K562 (cell line): ENCODE measurements around the gene GATAD2B. TPM values are rescaled to one million over a fixed set of nuclear protein-coding genes. Genes with fewer than 3 reads are reported as not detected.

Experiments used
- polyA plus RNA-seq, 8 experiments: library from polyadenylated mRNA; depleted of rRNA in 4 of 8; stranded (reverse) in 5 of 8; unstranded in 3 of 8; fragments of >200 nt; fragmentation: Nextera tagmentation in 2 of 8; fragmentation: Illumina TruSeq in 1 of 8; extraction: Ambion mirVana in 2 of 8; extraction: Trizol in 1 of 8; gene quantifications; 2 replicates each; pipeline versions ENCODE4 v1.2.1 to v1.2.3, GENCODE V29; 2011 to 2014; ENCODE audit warnings: inconsistent platforms in 1 of 8, missing spikeins in 1 of 8
- total RNA-seq, 7 experiments: library from RNA; depleted of rRNA in 6 of 7; stranded (reverse); fragments of >200 nt in 6 of 7; fragmentation: Illumina TruSeq in 2 of 7; extraction: Trizol in 2 of 7; gene quantifications; 2 replicates each; pipeline versions ENCODE4 v1.2.1 to v1.2.3, GENCODE V29; 2011 to 2021; ENCODE audit warnings: low replicate concordance in 1 of 7
- TF ChIP-seq, protein P1 (sequence below): fragments of 450-650 bp; IDR thresholded peaks from 2 replicates; pipeline ENCODE4 v1.6.1; 2016; ENCODE audit warnings: mild to moderate bottlenecking, moderate library complexity
- TF ChIP-seq, protein P2 (sequence below): fragments of 450-650 bp; formaldehyde crosslinking; conservative IDR thresholded peaks from 2 replicates; pipeline ENCODE4 v1.4.0; 2022; ENCODE audit warnings: mild to moderate bottlenecking, missing genetic modification characterization
- TF ChIP-seq, protein P3 (sequence below): fragments of 450-650 bp; IDR thresholded peaks from 2 replicates; pipeline ENCODE4 v1.6.1; 2016; ENCODE audit warnings: low read depth

The GATAD2B gene
- total and polyA plus RNA-seq, 9 of the 15 experiments (the other 6 are each of a cell fraction or from before 2014, with no cell fraction given), result 1.5 to 40.2 (median 4.9) TPM

DNA sequence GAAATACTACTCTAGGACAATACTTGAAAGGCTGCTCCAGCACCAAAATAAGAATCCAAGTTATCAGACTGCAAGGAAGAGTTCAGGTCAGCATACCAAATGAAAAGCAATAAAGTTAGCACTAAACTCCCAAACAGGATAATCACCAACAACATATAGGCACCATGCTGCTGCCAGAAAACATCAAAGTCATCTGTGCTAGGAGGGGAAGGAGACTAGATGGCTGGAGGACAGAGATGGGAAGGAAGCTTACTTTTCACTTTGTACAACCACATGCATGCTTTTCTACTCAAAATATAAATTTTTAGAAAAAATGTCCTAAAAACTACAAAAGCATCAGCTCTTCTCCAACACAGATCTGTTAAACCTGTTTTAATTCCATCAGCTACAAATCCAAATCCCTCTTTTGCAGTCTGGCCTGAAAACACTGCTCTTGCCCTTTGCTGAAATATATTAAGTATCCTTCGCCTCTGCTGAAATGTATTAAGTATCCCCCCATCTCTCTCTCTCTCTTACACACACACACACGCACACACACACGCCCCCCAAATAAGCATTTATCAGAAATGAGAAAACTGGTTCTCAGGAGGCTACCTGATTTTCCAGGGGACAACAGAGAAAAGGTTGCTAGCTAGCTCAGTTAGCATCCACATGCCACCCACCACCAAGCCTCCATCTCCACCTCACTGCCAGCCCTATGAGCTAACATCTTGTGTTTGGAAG, 1.5 kb downstream of the GATAD2B start (continued):
- TF ChIP-seq, protein P1, sequence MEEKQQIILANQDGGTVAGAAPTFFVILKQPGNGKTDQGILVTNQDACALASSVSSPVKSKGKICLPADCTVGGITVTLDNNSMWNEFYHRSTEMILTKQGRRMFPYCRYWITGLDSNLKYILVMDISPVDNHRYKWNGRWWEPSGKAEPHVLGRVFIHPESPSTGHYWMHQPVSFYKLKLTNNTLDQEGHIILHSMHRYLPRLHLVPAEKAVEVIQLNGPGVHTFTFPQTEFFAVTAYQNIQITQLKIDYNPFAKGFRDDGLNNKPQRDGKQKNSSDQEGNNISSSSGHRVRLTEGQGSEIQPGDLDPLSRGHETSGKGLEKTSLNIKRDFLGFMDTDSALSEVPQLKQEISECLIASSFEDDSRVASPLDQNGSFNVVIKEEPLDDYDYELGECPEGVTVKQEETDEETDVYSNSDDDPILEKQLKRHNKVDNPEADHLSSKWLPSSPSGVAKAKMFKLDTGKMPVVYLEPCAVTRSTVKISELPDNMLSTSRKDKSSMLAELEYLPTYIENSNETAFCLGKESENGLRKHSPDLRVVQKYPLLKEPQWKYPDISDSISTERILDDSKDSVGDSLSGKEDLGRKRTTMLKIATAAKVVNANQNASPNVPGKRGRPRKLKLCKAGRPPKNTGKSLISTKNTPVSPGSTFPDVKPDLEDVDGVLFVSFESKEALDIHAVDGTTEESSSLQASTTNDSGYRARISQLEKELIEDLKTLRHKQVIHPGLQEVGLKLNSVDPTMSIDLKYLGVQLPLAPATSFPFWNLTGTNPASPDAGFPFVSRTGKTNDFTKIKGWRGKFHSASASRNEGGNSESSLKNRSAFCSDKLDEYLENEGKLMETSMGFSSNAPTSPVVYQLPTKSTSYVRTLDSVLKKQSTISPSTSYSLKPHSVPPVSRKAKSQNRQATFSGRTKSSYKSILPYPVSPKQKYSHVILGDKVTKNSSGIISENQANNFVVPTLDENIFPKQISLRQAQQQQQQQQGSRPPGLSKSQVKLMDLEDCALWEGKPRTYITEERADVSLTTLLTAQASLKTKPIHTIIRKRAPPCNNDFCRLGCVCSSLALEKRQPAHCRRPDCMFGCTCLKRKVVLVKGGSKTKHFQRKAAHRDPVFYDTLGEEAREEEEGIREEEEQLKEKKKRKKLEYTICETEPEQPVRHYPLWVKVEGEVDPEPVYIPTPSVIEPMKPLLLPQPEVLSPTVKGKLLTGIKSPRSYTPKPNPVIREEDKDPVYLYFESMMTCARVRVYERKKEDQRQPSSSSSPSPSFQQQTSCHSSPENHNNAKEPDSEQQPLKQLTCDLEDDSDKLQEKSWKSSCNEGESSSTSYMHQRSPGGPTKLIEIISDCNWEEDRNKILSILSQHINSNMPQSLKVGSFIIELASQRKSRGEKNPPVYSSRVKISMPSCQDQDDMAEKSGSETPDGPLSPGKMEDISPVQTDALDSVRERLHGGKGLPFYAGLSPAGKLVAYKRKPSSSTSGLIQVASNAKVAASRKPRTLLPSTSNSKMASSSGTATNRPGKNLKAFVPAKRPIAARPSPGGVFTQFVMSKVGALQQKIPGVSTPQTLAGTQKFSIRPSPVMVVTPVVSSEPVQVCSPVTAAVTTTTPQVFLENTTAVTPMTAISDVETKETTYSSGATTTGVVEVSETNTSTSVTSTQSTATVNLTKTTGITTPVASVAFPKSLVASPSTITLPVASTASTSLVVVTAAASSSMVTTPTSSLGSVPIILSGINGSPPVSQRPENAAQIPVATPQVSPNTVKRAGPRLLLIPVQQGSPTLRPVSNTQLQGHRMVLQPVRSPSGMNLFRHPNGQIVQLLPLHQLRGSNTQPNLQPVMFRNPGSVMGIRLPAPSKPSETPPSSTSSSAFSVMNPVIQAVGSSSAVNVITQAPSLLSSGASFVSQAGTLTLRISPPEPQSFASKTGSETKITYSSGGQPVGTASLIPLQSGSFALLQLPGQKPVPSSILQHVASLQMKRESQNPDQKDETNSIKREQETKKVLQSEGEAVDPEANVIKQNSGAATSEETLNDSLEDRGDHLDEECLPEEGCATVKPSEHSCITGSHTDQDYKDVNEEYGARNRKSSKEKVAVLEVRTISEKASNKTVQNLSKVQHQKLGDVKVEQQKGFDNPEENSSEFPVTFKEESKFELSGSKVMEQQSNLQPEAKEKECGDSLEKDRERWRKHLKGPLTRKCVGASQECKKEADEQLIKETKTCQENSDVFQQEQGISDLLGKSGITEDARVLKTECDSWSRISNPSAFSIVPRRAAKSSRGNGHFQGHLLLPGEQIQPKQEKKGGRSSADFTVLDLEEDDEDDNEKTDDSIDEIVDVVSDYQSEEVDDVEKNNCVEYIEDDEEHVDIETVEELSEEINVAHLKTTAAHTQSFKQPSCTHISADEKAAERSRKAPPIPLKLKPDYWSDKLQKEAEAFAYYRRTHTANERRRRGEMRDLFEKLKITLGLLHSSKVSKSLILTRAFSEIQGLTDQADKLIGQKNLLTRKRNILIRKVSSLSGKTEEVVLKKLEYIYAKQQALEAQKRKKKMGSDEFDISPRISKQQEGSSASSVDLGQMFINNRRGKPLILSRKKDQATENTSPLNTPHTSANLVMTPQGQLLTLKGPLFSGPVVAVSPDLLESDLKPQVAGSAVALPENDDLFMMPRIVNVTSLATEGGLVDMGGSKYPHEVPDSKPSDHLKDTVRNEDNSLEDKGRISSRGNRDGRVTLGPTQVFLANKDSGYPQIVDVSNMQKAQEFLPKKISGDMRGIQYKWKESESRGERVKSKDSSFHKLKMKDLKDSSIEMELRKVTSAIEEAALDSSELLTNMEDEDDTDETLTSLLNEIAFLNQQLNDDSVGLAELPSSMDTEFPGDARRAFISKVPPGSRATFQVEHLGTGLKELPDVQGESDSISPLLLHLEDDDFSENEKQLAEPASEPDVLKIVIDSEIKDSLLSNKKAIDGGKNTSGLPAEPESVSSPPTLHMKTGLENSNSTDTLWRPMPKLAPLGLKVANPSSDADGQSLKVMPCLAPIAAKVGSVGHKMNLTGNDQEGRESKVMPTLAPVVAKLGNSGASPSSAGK, result no peak
- TF ChIP-seq, protein P2, sequence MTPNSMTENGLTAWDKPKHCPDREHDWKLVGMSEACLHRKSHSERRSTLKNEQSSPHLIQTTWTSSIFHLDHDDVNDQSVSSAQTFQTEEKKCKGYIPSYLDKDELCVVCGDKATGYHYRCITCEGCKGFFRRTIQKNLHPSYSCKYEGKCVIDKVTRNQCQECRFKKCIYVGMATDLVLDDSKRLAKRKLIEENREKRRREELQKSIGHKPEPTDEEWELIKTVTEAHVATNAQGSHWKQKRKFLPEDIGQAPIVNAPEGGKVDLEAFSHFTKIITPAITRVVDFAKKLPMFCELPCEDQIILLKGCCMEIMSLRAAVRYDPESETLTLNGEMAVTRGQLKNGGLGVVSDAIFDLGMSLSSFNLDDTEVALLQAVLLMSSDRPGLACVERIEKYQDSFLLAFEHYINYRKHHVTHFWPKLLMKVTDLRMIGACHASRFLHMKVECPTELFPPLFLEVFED (CRISPR knock-in tag), result 0 out of 2 replicates have a peak, but pooled peaks have one; percentile 7
- TF ChIP-seq, protein P3, sequence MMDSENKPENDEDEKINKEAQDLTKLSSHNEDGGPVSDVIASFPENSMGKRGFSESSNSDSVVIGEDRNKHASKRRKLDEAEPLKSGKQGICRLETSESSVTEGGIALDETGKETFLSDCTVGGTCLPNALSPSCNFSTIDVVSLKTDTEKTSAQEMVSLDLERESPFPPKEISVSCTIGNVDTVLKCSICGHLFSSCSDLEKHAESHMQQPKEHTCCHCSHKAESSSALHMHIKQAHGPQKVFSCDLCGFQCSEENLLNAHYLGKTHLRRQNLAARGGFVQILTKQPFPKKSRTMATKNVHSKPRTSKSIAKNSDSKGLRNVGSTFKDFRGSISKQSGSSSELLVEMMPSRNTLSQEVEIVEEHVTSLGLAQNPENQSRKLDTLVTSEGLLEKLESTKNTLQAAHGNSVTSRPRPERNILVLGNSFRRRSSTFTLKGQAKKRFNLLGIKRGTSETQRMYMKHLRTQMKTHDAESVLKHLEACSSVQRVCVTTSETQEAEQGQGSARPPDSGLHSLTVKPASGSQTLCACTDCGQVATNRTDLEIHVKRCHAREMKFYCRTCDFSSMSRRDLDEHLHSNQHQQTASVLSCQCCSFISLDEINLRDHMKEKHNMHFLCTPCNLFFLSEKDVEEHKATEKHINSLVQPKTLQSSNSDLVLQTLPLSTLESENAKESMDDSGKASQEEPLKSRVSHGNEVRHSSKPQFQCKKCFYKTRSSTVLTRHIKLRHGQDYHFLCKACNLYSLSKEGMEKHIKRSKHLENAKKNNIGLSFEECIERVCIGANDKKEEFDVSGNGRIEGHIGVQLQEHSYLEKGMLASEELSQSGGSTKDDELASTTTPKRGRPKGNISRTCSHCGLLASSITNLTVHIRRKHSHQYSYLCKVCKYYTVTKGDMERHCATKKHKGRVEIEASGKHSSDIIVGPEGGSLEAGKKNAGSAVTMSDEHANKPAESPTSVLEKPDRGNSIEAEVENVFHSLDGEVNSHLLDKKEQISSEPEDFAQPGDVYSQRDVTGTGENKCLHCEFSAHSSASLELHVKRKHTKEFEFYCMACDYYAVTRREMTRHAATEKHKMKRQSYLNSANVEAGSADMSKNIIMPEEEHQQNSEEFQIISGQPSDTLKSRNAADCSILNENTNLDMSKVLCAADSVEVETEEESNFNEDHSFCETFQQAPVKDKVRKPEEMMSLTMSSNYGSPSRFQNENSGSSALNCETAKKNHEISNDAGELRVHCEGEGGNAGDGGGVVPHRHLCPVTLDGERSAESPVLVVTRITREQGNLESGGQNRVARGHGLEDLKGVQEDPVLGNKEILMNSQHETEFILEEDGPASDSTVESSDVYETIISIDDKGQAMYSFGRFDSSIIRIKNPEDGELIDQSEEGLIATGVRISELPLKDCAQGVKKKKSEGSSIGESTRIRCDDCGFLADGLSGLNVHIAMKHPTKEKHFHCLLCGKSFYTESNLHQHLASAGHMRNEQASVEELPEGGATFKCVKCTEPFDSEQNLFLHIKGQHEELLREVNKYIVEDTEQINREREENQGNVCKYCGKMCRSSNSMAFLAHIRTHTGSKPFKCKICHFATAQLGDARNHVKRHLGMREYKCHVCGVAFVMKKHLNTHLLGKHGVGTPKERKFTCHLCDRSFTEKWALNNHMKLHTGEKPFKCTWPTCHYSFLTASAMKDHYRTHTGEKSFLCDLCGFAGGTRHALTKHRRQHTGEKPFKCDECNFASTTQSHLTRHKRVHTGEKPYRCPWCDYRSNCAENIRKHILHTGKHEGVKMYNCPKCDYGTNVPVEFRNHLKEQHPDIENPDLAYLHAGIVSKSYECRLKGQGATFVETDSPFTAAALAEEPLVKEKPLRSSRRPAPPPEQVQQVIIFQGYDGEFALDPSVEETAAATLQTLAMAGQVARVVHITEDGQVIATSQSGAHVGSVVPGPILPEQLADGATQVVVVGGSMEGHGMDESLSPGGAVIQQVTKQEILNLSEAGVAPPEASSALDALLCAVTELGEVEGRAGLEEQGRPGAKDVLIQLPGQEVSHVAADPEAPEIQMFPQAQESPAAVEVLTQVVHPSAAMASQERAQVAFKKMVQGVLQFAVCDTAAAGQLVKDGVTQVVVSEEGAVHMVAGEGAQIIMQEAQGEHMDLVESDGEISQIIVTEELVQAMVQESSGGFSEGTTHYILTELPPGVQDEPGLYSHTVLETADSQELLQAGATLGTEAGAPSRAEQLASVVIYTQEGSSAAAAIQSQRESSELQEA, result no peak
